ENCODE measurements around the gene CNPPD1. TPM values are rescaled to one million over a fixed set of nuclear protein-coding genes. Genes with fewer than 3 reads are reported as not detected.

The CNPPD1 gene
- polyA plus RNA-seq, 2 of the 4 experiments (the other 2 are of a cell fraction): 22.4 to 27.6 TPM

DNA sequence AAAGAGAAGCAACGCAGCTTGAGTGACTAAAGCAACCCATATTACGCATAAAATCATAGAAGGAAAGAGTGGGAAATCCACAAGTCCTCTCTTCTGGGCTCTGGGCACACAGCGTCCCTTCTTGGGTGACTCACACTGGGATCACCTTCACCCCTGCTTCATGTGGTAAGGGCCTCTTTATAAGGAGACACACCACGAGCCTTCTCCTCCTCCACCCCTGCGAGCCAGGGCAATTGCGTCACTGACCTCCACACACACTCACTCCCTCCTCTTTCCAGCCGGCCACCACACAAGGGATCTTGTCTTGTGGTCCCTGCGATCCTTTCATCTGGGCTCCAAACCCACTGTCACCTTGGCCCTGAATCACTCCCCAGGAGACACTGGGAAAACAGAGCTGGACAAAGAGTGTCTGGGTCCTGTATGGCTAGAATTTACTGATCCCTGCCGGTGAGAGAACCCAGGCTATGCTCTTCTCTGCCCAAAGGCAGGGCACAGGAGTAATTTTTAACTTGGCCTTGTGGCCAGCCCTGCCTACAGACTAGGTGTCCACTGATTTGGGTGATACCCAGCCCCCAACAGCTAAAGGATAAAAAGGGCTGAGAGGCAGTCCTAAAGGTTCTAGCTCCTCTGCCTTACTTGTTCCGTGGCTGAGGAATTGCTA, 51.4 kb downstream of the CNPPD1 start:
- Histone ChIP-seq H3K27ac (peak overlapping the region; percentile 69 to 73), H3K4me1 (peaks cover 37% of the 10 kb centered on the region), H3K4me3 (no peak overlapping the region), H3K4me2 (peak overlapping the region; percentile 70), H3K9me3 (no peaks in the 10 kb centered on the region)
- peak; percentile 71 to 80 for ATAC-seq
- ChIA-PET POLR2A (no interaction called here), CTCF (interaction anchor here (0.8 to 10.8 kb wide), 8 partner anchors 14 to 173 kb away, joined by 3 to 173 read pairs (median 5); no protein-coding TSS in a partner anchor)
- TF ChIP-seq FOSL2 (IDR thresholded peaks at IDR 0.05) (0 out of 2 replicates have a peak, but pooled peaks have one; percentile 26), FOSL2 (CRISPR knock-in tag; IDR thresholded peaks at IDR 0.05) (peak; percentile 58), ZFP36 (IDR thresholded peaks at IDR 0.05; ENCODE audit: borderline replicate concordance, partially characterized antibody) (no peak), CEBPB (IDR thresholded peaks at IDR 0.05) (peak; percentile 60 to 79; a peak in 3 of 4 replicates), FOSB (CRISPR knock-in tag; IDR thresholded peaks at IDR 0.05) (no peak)
- FAIRE-seq: no peak
- DNase-seq (ENCODE audit: low read depth in 1 of 2, low spot score in 1 of 2): peak; percentile 31 to 57
- WGBS (ENCODE audit: missing lambda C conversion rate): 57% methylated on average over 10 of the region's 10 CpGs

DNA sequence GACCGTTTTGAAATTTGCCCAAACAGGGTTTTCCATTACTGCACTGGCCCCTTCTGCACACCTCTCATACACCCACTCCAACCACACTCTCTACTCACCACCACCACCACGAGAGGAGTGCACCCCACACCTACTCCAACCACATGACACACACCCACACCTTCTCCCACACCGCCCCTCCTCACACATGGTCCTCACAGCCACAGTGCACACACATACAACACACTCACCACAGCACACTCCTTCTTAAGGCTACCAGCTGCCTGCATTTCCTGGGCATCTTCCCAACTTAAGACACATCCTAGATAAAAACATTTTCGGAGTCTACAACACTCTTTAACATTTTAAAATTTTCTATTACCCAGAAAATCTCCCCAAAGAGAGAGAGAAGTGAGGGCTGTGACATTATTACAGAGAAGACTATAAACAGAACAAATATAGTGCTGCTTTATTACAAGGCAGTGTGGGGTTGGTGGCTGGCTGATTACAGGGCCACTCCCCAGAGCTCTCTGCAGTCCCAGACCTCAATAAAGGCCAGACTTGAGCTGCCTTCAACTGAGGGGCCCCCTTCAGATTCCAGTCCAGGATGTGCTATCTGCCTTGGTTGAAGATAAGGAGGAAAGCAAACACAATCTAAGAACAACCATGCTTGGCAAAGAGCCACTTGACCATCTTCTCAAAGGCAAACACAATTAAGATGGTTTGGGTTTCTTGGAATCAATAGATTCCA, 52.2 kb downstream of the CNPPD1 start:
- H3K4me3 ChIP-seq: no peak overlapping the region
- peaks cover 37% of the 10 kb centered on the region for H3K4me1 ChIP-seq
- no peak for TF ChIP-seq KDM5A (IDR thresholded peaks at IDR 0.05)
- TF ChIP-seq CBX2 (IDR thresholded peaks at IDR 0.05; ENCODE audit: borderline replicate concordance, low read depth): no peak
- no peak for TF ChIP-seq KDM1A (IDR thresholded peaks at IDR 0.05; ENCODE audit: low read depth)
- TF ChIP-seq, protein P1, sequence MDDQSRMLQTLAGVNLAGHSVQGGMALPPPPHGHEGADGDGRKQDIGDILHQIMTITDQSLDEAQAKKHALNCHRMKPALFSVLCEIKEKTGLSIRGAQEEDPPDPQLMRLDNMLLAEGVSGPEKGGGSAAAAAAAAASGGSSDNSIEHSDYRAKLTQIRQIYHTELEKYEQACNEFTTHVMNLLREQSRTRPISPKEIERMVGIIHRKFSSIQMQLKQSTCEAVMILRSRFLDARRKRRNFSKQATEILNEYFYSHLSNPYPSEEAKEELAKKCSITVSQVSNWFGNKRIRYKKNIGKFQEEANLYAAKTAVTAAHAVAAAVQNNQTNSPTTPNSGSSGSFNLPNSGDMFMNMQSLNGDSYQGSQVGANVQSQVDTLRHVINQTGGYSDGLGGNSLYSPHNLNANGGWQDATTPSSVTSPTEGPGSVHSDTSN (IDR thresholded peaks at IDR 0.05): no peak
- TF ChIP-seq MYC (IDR thresholded peaks at IDR 0.05; ENCODE audit: borderline replicate concordance, low read length): no peak
- no peak for TF ChIP-seq BHLHE40 (IDR thresholded peaks at IDR 0.05; ENCODE audit: low read depth, low read length)
- TF ChIP-seq SMC3 (IDR thresholded peaks at IDR 0.05): no peak
- TF ChIP-seq, protein P2, sequence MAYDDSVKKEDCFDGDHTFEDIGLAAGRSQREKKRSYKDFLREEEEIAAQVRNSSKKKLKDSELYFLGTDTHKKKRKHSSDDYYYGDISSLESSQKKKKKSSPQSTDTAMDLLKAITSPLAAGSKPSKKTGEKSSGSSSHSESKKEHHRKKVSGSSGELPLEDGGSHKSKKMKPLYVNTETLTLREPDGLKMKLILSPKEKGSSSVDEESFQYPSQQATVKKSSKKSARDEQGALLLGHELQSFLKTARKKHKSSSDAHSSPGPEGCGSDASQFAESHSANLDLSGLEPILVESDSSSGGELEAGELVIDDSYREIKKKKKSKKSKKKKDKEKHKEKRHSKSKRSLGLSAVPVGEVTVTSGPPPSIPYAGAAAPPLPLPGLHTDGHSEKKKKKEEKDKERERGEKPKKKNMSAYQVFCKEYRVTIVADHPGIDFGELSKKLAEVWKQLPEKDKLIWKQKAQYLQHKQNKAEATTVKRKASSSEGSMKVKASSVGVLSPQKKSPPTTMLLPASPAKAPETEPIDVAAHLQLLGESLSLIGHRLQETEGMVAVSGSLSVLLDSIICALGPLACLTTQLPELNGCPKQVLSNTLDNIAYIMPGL (CRISPR knock-in tag; IDR thresholded peaks at IDR 0.05; ENCODE audit: borderline replicate concordance): no peak
- TF ChIP-seq HOXA7 (CRISPR knock-in tag; IDR thresholded peaks at IDR 0.05): no peak
- TF ChIP-seq, protein P3, sequence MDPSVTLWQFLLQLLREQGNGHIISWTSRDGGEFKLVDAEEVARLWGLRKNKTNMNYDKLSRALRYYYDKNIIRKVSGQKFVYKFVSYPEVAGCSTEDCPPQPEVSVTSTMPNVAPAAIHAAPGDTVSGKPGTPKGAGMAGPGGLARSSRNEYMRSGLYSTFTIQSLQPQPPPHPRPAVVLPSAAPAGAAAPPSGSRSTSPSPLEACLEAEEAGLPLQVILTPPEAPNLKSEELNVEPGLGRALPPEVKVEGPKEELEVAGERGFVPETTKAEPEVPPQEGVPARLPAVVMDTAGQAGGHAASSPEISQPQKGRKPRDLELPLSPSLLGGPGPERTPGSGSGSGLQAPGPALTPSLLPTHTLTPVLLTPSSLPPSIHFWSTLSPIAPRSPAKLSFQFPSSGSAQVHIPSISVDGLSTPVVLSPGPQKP (IDR thresholded peaks at IDR 0.05; ENCODE audit: low read depth, low read length): no peak
- no peak for TF ChIP-seq POLR2A (IDR thresholded peaks at IDR 0.05; ENCODE audit: low read length)
- no peak for TF ChIP-seq ZNF302 (CRISPR knock-in tag; IDR thresholded peaks at IDR 0.05)
- TF ChIP-seq TFCP2L1 (CRISPR knock-in tag; IDR thresholded peaks at IDR 0.05): no peak
- no peak for TF ChIP-seq NR3C1 (IDR thresholded peaks at IDR 0.05)
- TF ChIP-seq CHD2 (IDR thresholded peaks at IDR 0.05; ENCODE audit: low read length, partially characterized antibody): no peak
- no peak for TF ChIP-seq JUN (IDR thresholded peaks at IDR 0.05)
- TF ChIP-seq, protein P4, sequence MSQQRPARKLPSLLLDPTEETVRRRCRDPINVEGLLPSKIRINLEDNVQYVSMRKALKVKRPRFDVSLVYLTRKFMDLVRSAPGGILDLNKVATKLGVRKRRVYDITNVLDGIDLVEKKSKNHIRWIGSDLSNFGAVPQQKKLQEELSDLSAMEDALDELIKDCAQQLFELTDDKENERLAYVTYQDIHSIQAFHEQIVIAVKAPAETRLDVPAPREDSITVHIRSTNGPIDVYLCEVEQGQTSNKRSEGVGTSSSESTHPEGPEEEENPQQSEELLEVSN (IDR thresholded peaks at IDR 0.05; ENCODE audit: borderline replicate concordance, low read depth): no peak
- no peak for TF ChIP-seq PHF8 (IDR thresholded peaks at IDR 0.05; ENCODE audit: borderline replicate concordance, low read depth)
- no peak for DNase-seq (ENCODE audit: low read depth in 1 of 2, low spot score in 1 of 2)
- ATAC-seq: peak in 1 of 2 experiments; percentile 31; a peak in 3 of 6 replicates
- no peak for FAIRE-seq
- peak overlapping the region; percentile 59 to 69; a peak in 4 of 6 replicates for H3K27ac ChIP-seq
- ChIA-PET POLR2A (interaction anchor here (0.6 kb wide), 1 partner anchor 264 kb away, joined by 3 read pairs; no protein-coding TSS in a partner anchor), CTCF (interaction anchor here (1.0 to 10.8 kb wide), 7 partner anchors 13 to 174 kb away, joined by 3 to 173 read pairs (median 6); no protein-coding TSS in a partner anchor)
- H3K9me3 ChIP-seq: no peaks in the 10 kb centered on the region
- H3K4me2 ChIP-seq: peak overlapping the region; percentile 70
- WGBS (ENCODE audit: missing lambda C conversion rate): 85% methylated on average over 4 of the region's 4 CpGs
